ENCODE data around the gene CCNG2. TPM values are rescaled to one million over a fixed set of nuclear protein-coding genes. Genes with fewer than 3 reads are reported as not detected.

The CCNG2 gene
- total RNA-seq, 1 experiment from 2014 or later: 25.6 TPM

DNA sequence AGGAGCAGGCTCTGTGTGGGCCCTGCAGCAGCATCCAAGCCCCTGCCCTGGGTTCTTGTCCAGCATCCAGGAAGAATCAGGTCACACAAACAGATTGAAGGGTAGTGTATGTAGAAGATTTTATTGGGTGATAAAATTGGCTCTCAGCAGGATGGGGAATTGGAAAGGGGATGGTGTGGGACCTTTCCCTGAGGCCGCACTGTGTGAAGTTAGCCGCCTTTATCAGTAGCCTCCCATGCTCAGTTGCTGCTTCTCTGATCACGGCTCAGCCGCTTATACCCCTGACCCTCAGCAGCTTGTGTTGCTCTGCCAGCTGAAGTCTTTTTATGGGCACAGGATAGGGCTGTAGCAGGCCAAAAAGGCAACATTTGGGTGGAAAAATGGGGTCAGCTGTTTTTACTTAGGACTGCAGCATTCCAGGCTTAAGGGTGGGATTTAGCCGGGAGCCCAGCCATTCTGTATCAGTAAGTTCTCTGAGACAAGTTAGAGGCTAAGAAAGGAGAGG lies 35.2 kb upstream of the CCNG2 start:
- H3K27me3 Mint-ChIP-seq (ENCODE audit: insufficient read depth, unreplicated experiment): no peaks in the 10 kb centered on the region
- no peaks in the 10 kb centered on the region for H3K36me3 Mint-ChIP-seq (ENCODE audit: insufficient read depth, unreplicated experiment)
- H3K4me1 ChIP-seq: no peaks in the 10 kb centered on the region
- CTCF ChIA-PET: interaction anchor here (2.0 kb wide), 1 partner anchor 82 kb away, joined by 30 read pairs; no protein-coding TSS in a partner anchor
- TF ChIP-seq, protein P1, sequence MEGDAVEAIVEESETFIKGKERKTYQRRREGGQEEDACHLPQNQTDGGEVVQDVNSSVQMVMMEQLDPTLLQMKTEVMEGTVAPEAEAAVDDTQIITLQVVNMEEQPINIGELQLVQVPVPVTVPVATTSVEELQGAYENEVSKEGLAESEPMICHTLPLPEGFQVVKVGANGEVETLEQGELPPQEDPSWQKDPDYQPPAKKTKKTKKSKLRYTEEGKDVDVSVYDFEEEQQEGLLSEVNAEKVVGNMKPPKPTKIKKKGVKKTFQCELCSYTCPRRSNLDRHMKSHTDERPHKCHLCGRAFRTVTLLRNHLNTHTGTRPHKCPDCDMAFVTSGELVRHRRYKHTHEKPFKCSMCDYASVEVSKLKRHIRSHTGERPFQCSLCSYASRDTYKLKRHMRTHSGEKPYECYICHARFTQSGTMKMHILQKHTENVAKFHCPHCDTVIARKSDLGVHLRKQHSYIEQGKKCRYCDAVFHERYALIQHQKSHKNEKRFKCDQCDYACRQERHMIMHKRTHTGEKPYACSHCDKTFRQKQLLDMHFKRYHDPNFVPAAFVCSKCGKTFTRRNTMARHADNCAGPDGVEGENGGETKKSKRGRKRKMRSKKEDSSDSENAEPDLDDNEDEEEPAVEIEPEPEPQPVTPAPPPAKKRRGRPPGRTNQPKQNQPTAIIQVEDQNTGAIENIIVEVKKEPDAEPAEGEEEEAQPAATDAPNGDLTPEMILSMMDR (IDR thresholded peaks at IDR 0.05; ENCODE audit: insufficient read depth in 1 of 2, low read depth in 1 of 2, low read length in 1 of 2, severe bottlenecking in 1 of 2, unreplicated experiment in 1 of 2): no peak
- no peaks in the 10 kb centered on the region; the same call in 1 of the 2 replicates for H3K27me3 ChIP-seq (replicated peaks; ENCODE audit: control insufficient read depth, insufficient read depth, low read length)
- no peak for DNase-seq
- H3K9me3 ChIP-seq: no peaks in the 10 kb centered on the region
- POLR2A ChIA-PET: no interaction called here
- H3K4me3 ChIP-seq (ENCODE audit: low read depth, low read length): no peak overlapping the region
- no peaks in the 10 kb centered on the region for H3K4me1 Mint-ChIP-seq (ENCODE audit: low read depth, unreplicated experiment)
- no peak overlapping the region for H3K27ac Mint-ChIP-seq (ENCODE audit: unreplicated experiment)
- no peaks in the 10 kb centered on the region for H3K9me3 Mint-ChIP-seq (ENCODE audit: unreplicated experiment)
- BruUV-seq (replicated peaks): no TSS peak
- H3K36me3 ChIP-seq (ENCODE audit: control insufficient read depth, insufficient read depth, low read length): no peaks in the 10 kb centered on the region
- no peak overlapping the region for H3K4me3 Mint-ChIP-seq (ENCODE audit: unreplicated experiment)
- intact Hi-C loops (cut with micrococcal nuclease; ENCODE audit: unreplicated experiment): no loop called here

DNA sequence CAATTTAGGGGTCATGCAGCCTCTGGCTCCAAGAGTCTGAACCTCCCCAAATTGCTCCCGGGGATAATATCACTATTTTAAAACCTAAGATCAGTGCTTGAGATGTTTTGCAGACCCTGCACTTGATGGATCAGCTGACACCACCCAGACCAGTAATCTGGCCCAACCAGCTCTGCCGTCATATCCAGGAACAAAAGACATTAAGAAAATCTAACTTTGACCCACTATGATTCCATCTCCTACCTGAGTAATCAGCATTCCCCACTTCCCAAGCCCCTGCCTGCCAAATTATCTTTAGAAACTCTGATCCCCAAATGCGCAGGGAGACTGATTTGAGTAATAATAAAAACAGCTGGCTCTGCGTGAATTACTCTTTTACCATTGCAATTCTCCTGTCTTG lies 34.4 kb upstream of the CCNG2 start:
- DNase-seq: no peak
- Mint-ChIP-seq H3K27ac (ENCODE audit: unreplicated experiment) (no peak overlapping the region), H3K4me1 (ENCODE audit: low read depth, unreplicated experiment) (no peaks in the 10 kb centered on the region), H3K9me3 (ENCODE audit: unreplicated experiment) (no peaks in the 10 kb centered on the region), H3K4me3 (ENCODE audit: unreplicated experiment) (no peak overlapping the region), H3K27me3 (ENCODE audit: insufficient read depth, unreplicated experiment) (no peaks in the 10 kb centered on the region), H3K36me3 (ENCODE audit: insufficient read depth, unreplicated experiment) (no peaks in the 10 kb centered on the region)
- H3K27me3 ChIP-seq (replicated peaks; ENCODE audit: control insufficient read depth, insufficient read depth, low read length): no peaks in the 10 kb centered on the region; the same call in 1 of the 2 replicates
- H3K4me1 ChIP-seq: no peaks in the 10 kb centered on the region
- ChIA-PET POLR2A (no interaction called here), CTCF (no interaction called here)
- H3K4me3 ChIP-seq (ENCODE audit: low read depth, low read length): no peak overlapping the region
- TF ChIP-seq, protein P1 (IDR thresholded peaks at IDR 0.05; ENCODE audit: insufficient read depth in 1 of 2, low read depth in 1 of 2, low read length in 1 of 2, severe bottlenecking in 1 of 2, unreplicated experiment in 1 of 2): no peak
- no peaks in the 10 kb centered on the region for H3K9me3 ChIP-seq
- intact Hi-C loops (cut with micrococcal nuclease; ENCODE audit: unreplicated experiment): no loop called here
- no peaks in the 10 kb centered on the region for H3K36me3 ChIP-seq (ENCODE audit: control insufficient read depth, insufficient read depth, low read length)
- no TSS peak for BruUV-seq (replicated peaks)

DNA sequence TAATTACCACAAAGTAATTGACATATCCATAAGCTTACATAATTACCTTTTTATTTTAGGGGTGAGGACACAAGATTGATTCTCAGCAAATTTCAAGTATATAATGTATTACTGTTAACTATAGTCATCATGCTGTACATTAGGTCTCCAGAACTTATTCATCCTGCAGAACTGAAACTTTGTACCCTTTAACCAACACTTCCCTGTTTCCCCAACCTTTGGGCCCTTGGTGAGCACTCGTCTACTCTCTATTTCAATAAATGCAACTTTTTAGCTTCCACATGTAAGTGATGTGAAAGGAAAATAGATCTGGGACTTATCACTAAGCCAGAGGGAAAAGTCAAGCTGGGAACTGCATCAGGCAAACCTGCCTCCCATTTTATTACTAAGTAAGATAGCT lies 33.6 kb upstream of the CCNG2 start:
- Mint-ChIP-seq H3K4me3 (ENCODE audit: unreplicated experiment) (no peak overlapping the region), H3K27me3 (ENCODE audit: insufficient read depth, unreplicated experiment) (no peaks in the 10 kb centered on the region), H3K4me1 (ENCODE audit: low read depth, unreplicated experiment) (no peaks in the 10 kb centered on the region), H3K36me3 (ENCODE audit: insufficient read depth, unreplicated experiment) (no peaks in the 10 kb centered on the region), H3K27ac (ENCODE audit: unreplicated experiment) (no peak overlapping the region), H3K9me3 (ENCODE audit: unreplicated experiment) (no peaks in the 10 kb centered on the region)
- TF ChIP-seq, protein P1 (IDR thresholded peaks at IDR 0.05; ENCODE audit: insufficient read depth in 1 of 2, low read depth in 1 of 2, low read length in 1 of 2, severe bottlenecking in 1 of 2, unreplicated experiment in 1 of 2): no peak
- intact Hi-C loops (cut with micrococcal nuclease; ENCODE audit: unreplicated experiment): no loop called here
- DNase-seq: no peak
- ChIA-PET CTCF (interaction anchor here (0.6 kb wide), 1 partner anchor 80 kb away, joined by 3 read pairs; no protein-coding TSS in a partner anchor), POLR2A (no interaction called here)
- Histone ChIP-seq H3K4me1 (no peaks in the 10 kb centered on the region), H3K9me3 (no peaks in the 10 kb centered on the region), H3K4me3 (ENCODE audit: low read depth, low read length) (no peak overlapping the region), H3K36me3 (ENCODE audit: control insufficient read depth, insufficient read depth, low read length) (no peaks in the 10 kb centered on the region), H3K27me3 (replicated peaks; ENCODE audit: control insufficient read depth, insufficient read depth, low read length) (no peaks in the 10 kb centered on the region; the same call in 1 of the 2 replicates)
- no TSS peak for BruUV-seq (replicated peaks)
